ENCODE results near the gene MGAT3. TPM values are rescaled to one million over a fixed set of nuclear protein-coding genes. Genes with fewer than 3 reads are reported as not detected.

MGAT3 gene
- total RNA-seq, 4 donors from 2014 or later, result 0.08 to 1.3 (median 0.62) TPM

DNA sequence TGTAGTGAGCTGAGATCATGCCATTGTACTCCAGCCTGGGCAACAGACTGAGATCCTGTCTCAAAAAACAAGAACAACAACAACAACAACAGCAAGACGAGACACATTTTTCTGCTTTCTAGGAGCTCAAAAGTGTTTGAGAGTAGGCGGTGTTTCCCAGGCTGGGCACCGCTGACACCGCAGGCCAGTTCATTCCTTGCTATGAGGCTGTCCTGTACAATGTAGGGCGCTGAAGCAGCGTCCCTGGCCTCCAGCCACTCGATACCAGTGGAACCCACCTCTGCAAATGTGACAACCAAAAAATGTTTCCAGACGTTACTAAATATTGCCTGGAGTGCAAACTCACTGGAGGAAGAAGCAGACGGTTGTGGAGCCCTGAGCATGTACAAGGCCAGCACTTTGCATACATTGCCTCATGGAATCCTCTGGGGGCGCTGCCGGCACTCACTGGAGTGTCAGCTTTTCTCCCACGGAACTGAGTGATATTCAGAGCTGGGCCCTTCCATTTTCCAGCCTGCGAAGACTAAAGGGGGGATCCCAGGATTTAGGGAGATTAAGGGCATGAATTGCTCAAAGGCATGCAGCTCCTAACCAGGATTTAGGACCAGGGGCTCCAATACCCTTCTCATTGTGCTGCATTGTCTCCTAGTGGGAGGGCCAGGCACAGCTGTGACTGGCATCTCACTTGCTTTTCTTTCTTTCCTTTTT lies 39.5 kb downstream of the MGAT3 start:
- Histone ChIP-seq H3K27ac (peak overlapping the region in 3 of 4 donors; percentile 21 to 41 (median 28)), H3K9me3 (no peaks in the 10 kb centered on the region), H3K36me3 (no peaks in the 10 kb centered on the region), H3K27me3 (no peaks in the 10 kb centered on the region), H3K4me3 (no peak overlapping the region), H3K4me1 (peaks cover 12 to 73% (median 21%) of the 10 kb centered on the region in 3 donors)
- 14 to 43% methylated on average over 4 to 7 of the region's 13 CpGs for WGBS, 2 donors
- TF ChIP-seq POLR2A (IDR thresholded peaks at IDR 0.05), result no peak
- TF ChIP-seq, protein P1, sequence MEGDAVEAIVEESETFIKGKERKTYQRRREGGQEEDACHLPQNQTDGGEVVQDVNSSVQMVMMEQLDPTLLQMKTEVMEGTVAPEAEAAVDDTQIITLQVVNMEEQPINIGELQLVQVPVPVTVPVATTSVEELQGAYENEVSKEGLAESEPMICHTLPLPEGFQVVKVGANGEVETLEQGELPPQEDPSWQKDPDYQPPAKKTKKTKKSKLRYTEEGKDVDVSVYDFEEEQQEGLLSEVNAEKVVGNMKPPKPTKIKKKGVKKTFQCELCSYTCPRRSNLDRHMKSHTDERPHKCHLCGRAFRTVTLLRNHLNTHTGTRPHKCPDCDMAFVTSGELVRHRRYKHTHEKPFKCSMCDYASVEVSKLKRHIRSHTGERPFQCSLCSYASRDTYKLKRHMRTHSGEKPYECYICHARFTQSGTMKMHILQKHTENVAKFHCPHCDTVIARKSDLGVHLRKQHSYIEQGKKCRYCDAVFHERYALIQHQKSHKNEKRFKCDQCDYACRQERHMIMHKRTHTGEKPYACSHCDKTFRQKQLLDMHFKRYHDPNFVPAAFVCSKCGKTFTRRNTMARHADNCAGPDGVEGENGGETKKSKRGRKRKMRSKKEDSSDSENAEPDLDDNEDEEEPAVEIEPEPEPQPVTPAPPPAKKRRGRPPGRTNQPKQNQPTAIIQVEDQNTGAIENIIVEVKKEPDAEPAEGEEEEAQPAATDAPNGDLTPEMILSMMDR (IDR thresholded peaks at IDR 0.05), result peak; percentile 50 to 76 (median 70)
- no peak for DNase-seq
- intact Hi-C loops (cut with DNase I), result no loop called here

DNA sequence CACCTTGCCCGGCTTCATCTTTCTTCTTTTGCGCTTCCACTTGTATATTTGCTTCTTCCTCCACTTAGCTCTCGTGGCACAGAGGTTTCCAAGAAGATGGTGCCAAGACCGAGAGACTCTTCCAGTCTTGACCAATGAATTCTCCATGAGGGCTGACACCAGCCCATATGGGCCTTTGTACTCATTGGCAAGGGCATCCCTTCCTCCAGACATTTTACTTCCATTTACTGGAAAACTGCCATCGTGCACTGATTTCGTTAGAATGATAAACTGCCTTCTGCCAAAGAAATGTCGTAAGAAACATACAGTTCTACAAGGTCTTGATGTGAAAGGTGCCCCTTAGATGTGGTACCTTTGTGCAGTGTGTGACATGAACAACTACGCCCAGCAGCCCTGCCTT lies 40.6 kb downstream of the MGAT3 start:
- intact Hi-C loops (cut with DNase I), result no loop called here
- no peaks in the 10 kb centered on the region for H3K9me3 ChIP-seq
- TF ChIP-seq, protein P1 (IDR thresholded peaks at IDR 0.05), result no peak
- no peak for DNase-seq
- H3K4me3 ChIP-seq, result no peak overlapping the region
- H3K27me3 ChIP-seq, result no peaks in the 10 kb centered on the region
- 77 to 89% methylated on average over 8 of the region's 8 CpGs for WGBS, 2 donors
- H3K4me1 ChIP-seq, result peaks cover 19 to 81% (median 28%) of the 10 kb centered on the region in 3 donors
- H3K27ac ChIP-seq, result no peak overlapping the region
- H3K36me3 ChIP-seq, result no peaks in the 10 kb centered on the region

DNA sequence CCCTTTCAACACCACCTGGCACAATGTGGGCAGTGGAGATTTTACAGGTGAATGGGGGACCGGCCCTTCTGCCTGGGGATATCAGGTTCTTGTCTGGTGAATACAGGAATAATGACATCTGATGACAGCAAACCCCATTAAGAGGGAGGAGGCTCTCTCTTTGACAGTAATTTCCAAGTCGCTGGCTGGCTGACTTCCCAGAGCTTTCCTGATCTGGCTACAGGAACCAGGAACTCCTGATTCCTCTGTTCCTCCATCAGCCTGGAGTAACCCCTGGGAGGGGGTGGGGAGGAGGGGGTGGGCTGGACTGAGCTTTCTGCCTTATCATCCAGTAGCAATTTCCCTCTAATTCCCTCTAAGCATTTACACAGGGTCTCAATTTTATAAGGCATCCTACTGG lies 41.6 kb downstream of the MGAT3 start:
- H3K27ac ChIP-seq, result peak overlapping the region in 3 of 4 donors; percentile 28 to 62 (median 36)
- WGBS, 2 donors, result 17% methylated on average over 1 of the region's 2 CpGs; no CpG with 5 or more reads in 1 of the 2 donors
- intact Hi-C loops (cut with DNase I), result no loop called here
- H3K36me3 ChIP-seq, result no peaks in the 10 kb centered on the region
- TF ChIP-seq, protein P1 (IDR thresholded peaks at IDR 0.05), result no peak
- TF ChIP-seq POLR2A (IDR thresholded peaks at IDR 0.05), result no peak
- no peaks in the 10 kb centered on the region for H3K9me3 ChIP-seq
- no peaks in the 10 kb centered on the region for H3K27me3 ChIP-seq
- H3K4me3 ChIP-seq, result no peak overlapping the region
- peaks cover 25 to 90% (median 33%) of the 10 kb centered on the region in 3 donors for H3K4me1 ChIP-seq
- DNase-seq, result no peak

DNA sequence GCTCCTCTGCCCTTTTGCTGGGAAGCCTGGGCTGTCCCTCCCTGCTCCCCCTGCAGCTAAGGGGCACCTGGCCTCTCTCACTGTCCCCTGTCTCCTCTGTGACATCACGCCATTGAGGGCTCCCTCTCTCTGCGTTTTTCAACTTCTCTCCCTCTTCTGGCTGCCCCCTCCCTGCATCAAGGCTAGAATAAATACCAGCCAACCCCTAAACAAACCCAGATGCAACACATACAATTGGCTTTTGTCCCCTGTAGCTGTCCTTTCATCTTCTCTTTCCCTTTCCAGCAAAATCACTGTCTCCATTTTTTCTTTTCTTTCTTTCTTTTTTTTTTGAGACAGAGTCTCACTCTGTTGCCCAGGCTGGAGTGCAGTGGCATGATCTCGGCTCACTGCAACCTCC lies 42.0 kb downstream of the MGAT3 start:
- H3K27ac ChIP-seq, result peak overlapping the region in 3 of 4 donors; percentile 28 to 62 (median 36)
- H3K4me3 ChIP-seq, result no peak overlapping the region
- no peak for TF ChIP-seq POLR2A (IDR thresholded peaks at IDR 0.05)
- TF ChIP-seq, protein P1 (IDR thresholded peaks at IDR 0.05), result no peak
- intact Hi-C loops (cut with DNase I), result no loop called here
- no peak for DNase-seq
- H3K4me1 ChIP-seq, result peaks cover 27 to 90% (median 33%) of the 10 kb centered on the region in 3 donors
- no peaks in the 10 kb centered on the region for H3K36me3 ChIP-seq
- H3K9me3 ChIP-seq, result no peaks in the 10 kb centered on the region
- 56 to 63% methylated on average over 3 of the region's 3 CpGs for WGBS, 2 donors
- H3K27me3 ChIP-seq, result no peaks in the 10 kb centered on the region

DNA sequence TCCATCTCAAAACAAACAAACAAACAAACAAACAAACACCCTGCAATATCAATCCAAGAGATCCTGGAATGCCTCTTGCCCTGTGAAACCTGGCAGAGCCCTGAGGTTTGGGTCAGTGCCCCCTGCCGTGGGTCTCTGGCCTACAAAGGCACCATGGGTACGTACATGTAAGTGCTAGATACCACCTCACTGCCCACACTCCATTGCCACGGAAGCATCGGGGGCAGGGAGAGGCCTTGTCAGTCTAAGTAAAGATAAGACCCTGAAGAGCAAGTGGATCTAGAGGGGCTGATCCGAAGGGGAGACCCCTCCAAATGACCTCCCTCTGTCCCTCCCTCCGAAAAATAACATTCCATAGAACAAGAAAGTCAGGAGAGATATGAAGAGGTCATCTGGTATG lies 43.3 kb downstream of the MGAT3 start:
- H3K36me3 ChIP-seq, result peaks cover 0 to 13% (median 9%) of the 10 kb centered on the region in 3 donors
- peaks cover 27 to 90% (median 37%) of the 10 kb centered on the region in 3 donors for H3K4me1 ChIP-seq
- H3K9me3 ChIP-seq, result no peaks in the 10 kb centered on the region
- WGBS, 2 donors, result 70 to 82% methylated on average over 6 of the region's 6 CpGs
- intact Hi-C loops (cut with DNase I), result no loop called here
- DNase-seq, result no peak
- TF ChIP-seq, protein P1 (IDR thresholded peaks at IDR 0.05), result no peak
- TF ChIP-seq POLR2A (IDR thresholded peaks at IDR 0.05), result no peak
- H3K27ac ChIP-seq, result peak overlapping the region in 1 of 4 donors; percentile 92
- no peak overlapping the region for H3K4me3 ChIP-seq
- no peaks in the 10 kb centered on the region for H3K27me3 ChIP-seq
